GM23338 (cell line): ENCODE measurements around the gene B3GNT9. TPM values are rescaled to one million over a fixed set of nuclear protein-coding genes. Genes with fewer than 3 reads are reported as not detected.
A peak's percentile ranks its signal among the peaks of the same experiment; 100 is the strongest.

ENCODE experiments used
- ATAC-seq: fragments of 200-7000 bp; cut with Tn5 transposase; 3 replicates; pipeline ENCODE4 v1.9.1; 2020
- DNase-seq: peaks from one replicate; pipeline ENCODE4 v3.0.0-alpha.2; 2015; ENCODE audit warnings: low spot score
- H2AFZ ChIP-seq: fragments of 200-600 bp; sonication (generic); 2 replicates; pipeline ENCODE4 v1.8.0; 2016; ENCODE audit warnings: antibody characterized with exemption, mild to moderate bottlenecking, moderate library complexity
- H3F3A ChIP-seq: fragments of 200-600 bp; sonication (generic); replicated peaks from 2 replicates; pipeline ENCODE4 v1.8.0; 2017; ENCODE audit warnings: antibody characterized with exemption, mixed run types, low read depth
- H3K27ac ChIP-seq: fragments of 200-600 bp; sonication (generic); 2 replicates; pipeline ENCODE4 v1.6.1; 2016; ENCODE audit warnings: low read depth
- H3K27me3 ChIP-seq: fragments of 200-600 bp; sonication (generic); 2 replicates; pipeline ENCODE4 v1.8.0; 2016; ENCODE audit warnings: mild to moderate bottlenecking, mixed run types, moderate library complexity; ENCODE audit not compliant: insufficient read depth
- H3K36me3 ChIP-seq: fragments of 200-600 bp; sonication (generic); 2 replicates; pipeline ENCODE4 v1.8.0; 2016; ENCODE audit warnings: mild to moderate bottlenecking; ENCODE audit not compliant: insufficient read depth
- H3K4me1 ChIP-seq: fragments of 200-600 bp; sonication (generic); 2 replicates; pipeline ENCODE4 v1.8.0; 2016; ENCODE audit warnings: mild to moderate bottlenecking, moderate library complexity; ENCODE audit not compliant: insufficient read depth
- H3K4me2 ChIP-seq: fragments of 200-600 bp; sonication (generic); 2 replicates; pipeline ENCODE4 v1.7.1; 2017; ENCODE audit warnings: mixed run types
- H3K4me3 ChIP-seq: fragments of 200-600 bp; sonication (generic); 2 replicates; pipeline ENCODE4 v1.6.1; 2016; ENCODE audit warnings: mixed run types
- H3K79me2 ChIP-seq: fragments of 200-600 bp; sonication (generic); replicated peaks from 2 replicates; pipeline ENCODE4 v1.8.0; 2017; ENCODE audit warnings: mild to moderate bottlenecking; ENCODE audit not compliant: insufficient read depth
- H3K9me2 ChIP-seq: fragments of 200-600 bp; sonication (generic); 2 replicates; pipeline ENCODE4 v1.8.0; 2017; ENCODE audit not compliant: insufficient read depth
- H4K20me1 ChIP-seq: fragments of 200-600 bp; sonication (generic); replicated peaks from 2 replicates; pipeline ENCODE4 v1.8.0; 2017; ENCODE audit warnings: mild to moderate bottlenecking; ENCODE audit not compliant: insufficient read depth
- H3K27ac Mint-ChIP-seq: 2 replicates; pipeline ENCODE4 v1.8.0; 2020; ENCODE audit warnings: inconsistent platforms, mild to moderate bottlenecking, moderate library complexity, mixed read lengths
- H3K27me3 Mint-ChIP-seq: 3 replicates; pipeline ENCODE4 v1.8.0; 2022; ENCODE audit warnings: low read depth, mild to moderate bottlenecking, moderate library complexity, mixed read lengths, inconsistent platforms; ENCODE audit not compliant: insufficient read depth, poor library complexity
- H3K36me3 Mint-ChIP-seq: 3 replicates; pipeline ENCODE4 v1.8.0; 2021; ENCODE audit warnings: low read depth, mild to moderate bottlenecking, inconsistent platforms, moderate library complexity, mixed read lengths
- H3K4me1 Mint-ChIP-seq: 3 replicates; pipeline ENCODE4 v1.8.0; 2020; ENCODE audit warnings: mild to moderate bottlenecking, inconsistent platforms, mixed read lengths
- H3K4me3 Mint-ChIP-seq: 3 replicates; pipeline ENCODE4 v1.8.0; 2021; ENCODE audit warnings: moderate library complexity, mild to moderate bottlenecking, inconsistent platforms, mixed read lengths
- H3K9me3 Mint-ChIP-seq: 3 replicates; pipeline ENCODE4 v1.8.0; 2020; ENCODE audit warnings: moderate library complexity, mild to moderate bottlenecking, inconsistent platforms, mixed read lengths
- CREB1 ChIP-seq: fragments of 250-450 bp; sonication (Bioruptor Pico); IDR thresholded peaks from 2 replicates; pipeline ENCODE4 v1.5.0; 2020; ENCODE audit warnings: low read depth, mild to moderate bottlenecking, moderate library complexity
- CTCF ChIP-seq, 2 experiments: fragments of 200-600 bp in 1 of 2; sonication (generic) in 1 of 2; conservative IDR thresholded peaks; 2 replicates each; pipeline versions ENCODE4 v1.5.1 to v1.6.1; 2016 to 2017; ENCODE audit warnings: antibody characterized with exemption in 2 of 2, low read depth in 2 of 2, mild to moderate bottlenecking in 2 of 2, moderate library complexity in 1 of 2
- ETS1 ChIP-seq: IDR thresholded peaks from 2 replicates; pipeline ENCODE4 v1.6.1; 2016; ENCODE audit warnings: antibody characterized with exemption
- EZH2 ChIP-seq: fragments of 200-600 bp; sonication (generic); IDR thresholded peaks from one replicate; pipeline ENCODE4 v1.8.0; 2017; ENCODE audit warnings: antibody characterized with exemption, mild to moderate bottlenecking, low read depth; ENCODE audit not compliant: unreplicated experiment
- EZH2phosphoT487 ChIP-seq: fragments of 200-600 bp; sonication (generic); IDR thresholded peaks from one replicate; pipeline ENCODE4 v1.8.1; 2018; ENCODE audit warnings: antibody characterized with exemption; ENCODE audit not compliant: unreplicated experiment
- JUNB ChIP-seq: IDR thresholded peaks from one replicate; pipeline ENCODE4 v1.6.1; 2016; ENCODE audit warnings: antibody characterized with exemption; ENCODE audit not compliant: unreplicated experiment
- POLR2AphosphoS5 ChIP-seq: IDR thresholded peaks from 2 replicates; pipeline ENCODE4 v1.6.1; 2016; ENCODE audit warnings: antibody characterized with exemption, low read depth
- STAT1 ChIP-seq: IDR thresholded peaks from one replicate; pipeline ENCODE4 v1.6.1; 2016; ENCODE audit warnings: antibody characterized with exemption; ENCODE audit not compliant: unreplicated experiment
- ZNF114 ChIP-seq: fragments of 250-450 bp; sonication (Bioruptor Pico); IDR thresholded peaks from 2 replicates; pipeline ENCODE4 v1.5.0; 2020; ENCODE audit warnings: mild to moderate bottlenecking, moderate library complexity
- ZNF331 ChIP-seq: fragments of 250-450 bp; sonication (Bioruptor Pico); IDR thresholded peaks from 2 replicates; pipeline ENCODE4 v1.5.0; 2020; ENCODE audit warnings: low read depth, mild to moderate bottlenecking, moderate library complexity
- polyA plus RNA-seq: library from polyadenylated mRNA; unstranded; fragments of >200 nt; fragmentation: Nextera tagmentation; extraction: Ambion mirVana; gene quantifications from 2 replicates; pipeline ENCODE4 v1.2.1, GENCODE V29; 2016
- total RNA-seq: library from RNA; depleted of rRNA; stranded (reverse); fragments of >200 nt; shearing (Covaris generic); gene quantifications from 2 replicates; pipeline ENCODE4 v1.2.3, GENCODE V29; 2014
- TF ChIP-seq, protein P1 (sequence below): IDR thresholded peaks from one replicate; pipeline ENCODE4 v1.6.1; 2018; ENCODE audit warnings: antibody characterized with exemption; ENCODE audit not compliant: unreplicated experiment

The B3GNT9 gene
- total and polyA plus RNA-seq, 2 experiments from 2014 or later: 0.99 to 7.0 TPM

GRCh38 chr16:67156143-67156844 lies 5.5 kb upstream of the B3GNT9 start:
- Histone ChIP-seq H3K27me3 (peaks cover 100% of the 10 kb centered on the region), H3K4me3 (no peak overlapping the region), H3F3A (peaks cover 6% of the 10 kb centered on the region; the same call in 1 of the 2 replicates), H3K36me3 (no peaks in the 10 kb centered on the region), H3K9me2 (no peaks in the 10 kb centered on the region), H3K79me2 (no peaks in the 10 kb centered on the region), H2AFZ (no peak overlapping the region), H3K4me2 (no peak overlapping the region), H4K20me1 (peaks cover 5% of the 10 kb centered on the region; the same call in 1 of the 2 replicates), H3K27ac (no peak overlapping the region), H3K4me1 (peaks cover 29% of the 10 kb centered on the region; the same call in 1 of the 2 replicates)
- no peak overlapping the region for H3K27ac Mint-ChIP-seq
- H3K4me1 Mint-ChIP-seq: peaks cover 17% of the 10 kb centered on the region; the same call in 2 of the 3 replicates
- no peaks in the 10 kb centered on the region; the same call in 2 of the 3 replicates for H3K36me3 Mint-ChIP-seq
- peaks cover 98% of the 10 kb centered on the region for H3K27me3 Mint-ChIP-seq
- H3K9me3 Mint-ChIP-seq: peaks cover 4% of the 10 kb centered on the region; the same call in 2 of the 3 replicates
- TF ChIP-seq ZNF114 (CRISPR knock-in tag) (no peak), JUNB (no peak), ZNF331 (no peak), CTCF (conservative IDR thresholded peaks at IDR 0.05; ENCODE audit: low read depth in 2 of 2) (peak in 1 of 2 experiments; percentile 14; a peak in 1 of 4 replicates), CREB1 (CRISPR knock-in tag) (no peak), EZH2phosphoT487 (no peak), ETS1 (no peak), EZH2 (peak; percentile 56), STAT1 (no peak), POLR2AphosphoS5 (no peak)
- TF ChIP-seq, protein P1, sequence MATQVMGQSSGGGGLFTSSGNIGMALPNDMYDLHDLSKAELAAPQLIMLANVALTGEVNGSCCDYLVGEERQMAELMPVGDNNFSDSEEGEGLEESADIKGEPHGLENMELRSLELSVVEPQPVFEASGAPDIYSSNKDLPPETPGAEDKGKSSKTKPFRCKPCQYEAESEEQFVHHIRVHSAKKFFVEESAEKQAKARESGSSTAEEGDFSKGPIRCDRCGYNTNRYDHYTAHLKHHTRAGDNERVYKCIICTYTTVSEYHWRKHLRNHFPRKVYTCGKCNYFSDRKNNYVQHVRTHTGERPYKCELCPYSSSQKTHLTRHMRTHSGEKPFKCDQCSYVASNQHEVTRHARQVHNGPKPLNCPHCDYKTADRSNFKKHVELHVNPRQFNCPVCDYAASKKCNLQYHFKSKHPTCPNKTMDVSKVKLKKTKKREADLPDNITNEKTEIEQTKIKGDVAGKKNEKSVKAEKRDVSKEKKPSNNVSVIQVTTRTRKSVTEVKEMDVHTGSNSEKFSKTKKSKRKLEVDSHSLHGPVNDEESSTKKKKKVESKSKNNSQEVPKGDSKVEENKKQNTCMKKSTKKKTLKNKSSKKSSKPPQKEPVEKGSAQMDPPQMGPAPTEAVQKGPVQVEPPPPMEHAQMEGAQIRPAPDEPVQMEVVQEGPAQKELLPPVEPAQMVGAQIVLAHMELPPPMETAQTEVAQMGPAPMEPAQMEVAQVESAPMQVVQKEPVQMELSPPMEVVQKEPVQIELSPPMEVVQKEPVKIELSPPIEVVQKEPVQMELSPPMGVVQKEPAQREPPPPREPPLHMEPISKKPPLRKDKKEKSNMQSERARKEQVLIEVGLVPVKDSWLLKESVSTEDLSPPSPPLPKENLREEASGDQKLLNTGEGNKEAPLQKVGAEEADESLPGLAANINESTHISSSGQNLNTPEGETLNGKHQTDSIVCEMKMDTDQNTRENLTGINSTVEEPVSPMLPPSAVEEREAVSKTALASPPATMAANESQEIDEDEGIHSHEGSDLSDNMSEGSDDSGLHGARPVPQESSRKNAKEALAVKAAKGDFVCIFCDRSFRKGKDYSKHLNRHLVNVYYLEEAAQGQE: no peak
- no peak for DNase-seq
- no peak overlapping the region; the same call in 2 of the 3 replicates for H3K4me3 Mint-ChIP-seq
- no peak for ATAC-seq
